ENCODE results near the gene FGG.

- TF ChIP-seq CTCF (IDR thresholded peaks at IDR 0.05; ENCODE audit: poor library complexity) (no peak), EZH2phosphoT487 (IDR thresholded peaks at IDR 0.05; ENCODE audit: low read depth, severe bottlenecking, unreplicated experiment) (no peak), EZH2 (IDR thresholded peaks at IDR 0.05; ENCODE audit: borderline replicate concordance) (no peak)
Measured at GRCh38 chr4:154642373-154643009, 30.0 kb upstream of the FGG start.
